HepG2 (cell line): ENCODE results near the gene IFNL2. TPM values are rescaled to one million over a fixed set of nuclear protein-coding genes. Genes with fewer than 3 reads are reported as not detected.

Experiments
- ATAC-seq: fragments of 200-7000 bp; cut with Tn5 transposase; 3 replicates; pipeline ENCODE4 v1.9.1; 2020; ENCODE audit warnings: mild to moderate bottlenecking, moderate library complexity
- BruUV-seq: library from RNA; stranded (reverse); fragments of 400-500 nt; replicated peaks from 2 replicates; lab custom pipeline; 2021; lab: Mats Ljungman, UMichigan
- CTCF ChIA-PET: fragments of 300-600 bp; formaldehyde crosslinking; extraction: SDS; loops from one replicate; lab custom pipeline; 2021; ENCODE audit warnings: low total read pairs, inconsistent platforms, low intra/inter-chr PET ratio; lab: Yijun Ruan, JAX
- POLR2A ChIA-PET: fragments of 350-600 bp; sonication (Branson Sonifier 250); formaldehyde crosslinking; loops from one replicate; lab custom pipeline; 2020; ENCODE audit warnings: antibody characterized with exemption, inconsistent platforms; lab: Yijun Ruan, JAX
- DNase-seq: peaks from one replicate; pipeline ENCODE4 v3.0.0-alpha.2; 2015; ENCODE audit warnings: low spot score
- FAIRE-seq: peaks from 3 replicates; lab custom pipeline; 2011; peaks lifted over from hg19 to GRCh38; lab: Jason Lieb, UNC
- H2AFZ ChIP-seq: one replicate; pipeline ENCODE4 v1.6.1; 2011; ENCODE audit warnings: low read length, inconsistent platforms
- H3K27ac ChIP-seq: fragments of 300-600 bp; 3 replicates; pipeline ENCODE4 v1.8.0; 2011; ENCODE audit warnings: mixed run types, mild to moderate bottlenecking, mixed read lengths, low read length, inconsistent platforms; ENCODE audit not compliant: insufficient read depth; ENCODE audit errors: extremely low read length
- H3K27me3 ChIP-seq, 2 experiments: fragments of 200-600 bp in 1 of 2; 2 replicates in 1 of 2; 3 replicates in 1 of 2; pipeline versions ENCODE4 v1.6.0 to v1.8.0; 2011; ENCODE audit warnings: low read length in 2 of 2, mild to moderate bottlenecking in 2 of 2, moderate library complexity in 2 of 2, inconsistent platforms in 1 of 2; ENCODE audit not compliant: insufficient read depth in 2 of 2, control insufficient read depth in 1 of 2
- H3K36me3 ChIP-seq, 2 experiments: fragments of 200-600 bp in 1 of 2; replicated peaks in 1 of 2; 2 replicates in 1 of 2; 3 replicates in 1 of 2; pipeline versions ENCODE4 v1.5.1 to v1.8.0; 2011; ENCODE audit warnings: low read length in 2 of 2, inconsistent platforms in 1 of 2; ENCODE audit not compliant: insufficient read depth in 2 of 2, control insufficient read depth in 1 of 2
- H3K4me1 ChIP-seq: 2 replicates; pipeline ENCODE4 v1.5.1; 2012; ENCODE audit warnings: low read length, inconsistent platforms; ENCODE audit not compliant: insufficient read depth
- H3K4me2 ChIP-seq: 2 replicates; pipeline ENCODE4 v1.6.0; 2011; ENCODE audit warnings: low read depth, low read length, inconsistent platforms
- H3K4me3 ChIP-seq, 3 experiments: fragments of 200-600 bp in 1 of 3; sonication (generic), shearing (Covaris generic) in 1 of 3; replicated peaks in 1 of 3; 2 replicates each; pipeline ENCODE4 v1.5.1; 2011 to 2016; ENCODE audit warnings: low read length in 3 of 3, inconsistent platforms in 2 of 3, low read depth in 2 of 3, mild to moderate bottlenecking in 2 of 3, control low read depth in 1 of 3, mixed read lengths in 1 of 3; ENCODE audit not compliant: insufficient read depth in 1 of 3
- H3K79me2 ChIP-seq: one replicate; pipeline ENCODE4 v1.6.1; 2011; ENCODE audit warnings: low read length, inconsistent platforms; ENCODE audit not compliant: insufficient read depth
- H3K9ac ChIP-seq: 2 replicates; pipeline ENCODE4 v1.6.0; 2011; ENCODE audit warnings: mild to moderate bottlenecking, low read depth, low read length, inconsistent platforms; ENCODE audit not compliant: insufficient read depth
- H3K9me3 ChIP-seq: 2 replicates; pipeline ENCODE4 v1.5.1; 2012; ENCODE audit warnings: mild to moderate bottlenecking, low read length
- H4K20me1 ChIP-seq: 2 replicates; pipeline ENCODE4 v1.6.0; 2011; ENCODE audit warnings: inconsistent platforms, mild to moderate bottlenecking, low read length, moderate library complexity; ENCODE audit not compliant: insufficient read depth
- FUBP1 ChIP-seq: sonication (generic); formaldehyde crosslinking; IDR thresholded peaks from 2 replicates; pipeline ENCODE4 v1.5.1; 2020; ENCODE audit warnings: missing genetic modification reagents, mild to moderate bottlenecking, borderline replicate concordance
- GTF3A ChIP-seq: sonication (generic); formaldehyde crosslinking; conservative IDR thresholded peaks from 2 replicates; pipeline ENCODE4 v1.4.0; 2020; ENCODE audit warnings: mild to moderate bottlenecking, missing genetic modification reagents
- HMGXB3 ChIP-seq: sonication (generic); formaldehyde crosslinking; IDR thresholded peaks from 2 replicates; pipeline ENCODE4 v1.4.0; 2020; ENCODE audit warnings: missing genetic modification reagents, borderline replicate concordance
- HNRNPUL1 ChIP-seq: fragments of 200-400 bp; formaldehyde crosslinking; IDR thresholded peaks from 2 replicates; pipeline ENCODE4 v1.6.1; 2017; ENCODE audit warnings: low read depth, mild to moderate bottlenecking, low read length, moderate library complexity
- LRRFIP1 ChIP-seq: sonication (generic); formaldehyde crosslinking; conservative IDR thresholded peaks from 2 replicates; pipeline ENCODE4 v1.4.0; 2020; ENCODE audit warnings: missing genetic modification reagents
- NPAS2 ChIP-seq: sonication (generic); formaldehyde crosslinking; IDR thresholded peaks from 2 replicates; pipeline ENCODE4 v1.8.0; 2022; ENCODE audit warnings: mild to moderate bottlenecking, missing genetic modification reagents, borderline replicate concordance
- RCOR2 ChIP-seq: IDR thresholded peaks from 2 replicates; pipeline ENCODE4 v1.6.1; 2016; ENCODE audit warnings: missing biosample characterization, missing genetic modification reagents
- TCF12 ChIP-seq, 2 experiments: fragments of 450-650 bp in 1 of 2; sonication (generic) in 1 of 2; formaldehyde crosslinking in 1 of 2; IDR thresholded peaks; 2 replicates each; pipeline versions ENCODE4 v1.6.1 to v1.8.0; 2017 to 2022; ENCODE audit warnings: antibody characterized with exemption in 1 of 2, mild to moderate bottlenecking in 1 of 2, missing genetic modification reagents in 1 of 2, moderate library complexity in 1 of 2
- TRAFD1 ChIP-seq: sonication (generic); formaldehyde crosslinking; IDR thresholded peaks from 2 replicates; pipeline ENCODE4 v1.5.1; 2020; ENCODE audit warnings: missing genetic modification reagents, mild to moderate bottlenecking, borderline replicate concordance
- ZNF280B ChIP-seq: sonication (generic); formaldehyde crosslinking; IDR thresholded peaks from 2 replicates; pipeline ENCODE4 v1.5.0; 2020; ENCODE audit warnings: missing genetic modification reagents, mild to moderate bottlenecking, borderline replicate concordance
- ZNF335 ChIP-seq: sonication (generic); formaldehyde crosslinking; IDR thresholded peaks from 2 replicates; pipeline ENCODE4 v1.4.0; 2020; ENCODE audit warnings: missing genetic modification reagents
- ZNF879 ChIP-seq: sonication (generic); formaldehyde crosslinking; IDR thresholded peaks from 2 replicates; pipeline ENCODE4 v1.8.1; 2023; ENCODE audit warnings: missing genetic modification reagents
- in situ Hi-C: cut with HindIII; loops from 2 replicates; pipeline ENCODE4 v1.10.0; 2017; ENCODE audit warnings: low pct_unique_long_range_greater_than_20kb; ENCODE audit not compliant: extremely low pct_ligation_motif_present
- intact Hi-C: fragments of 100-400 bp; cut with micrococcal nuclease; formaldehyde crosslinking; loops from one replicate; pipeline ENCODE4 v1.10.0; 2022; ENCODE audit not compliant: unreplicated experiment
- polyA plus RNA-seq, 8 experiments: library from polyadenylated mRNA; depleted of rRNA in 3 of 8; stranded (reverse) in 7 of 8; unstranded in 1 of 8; fragments of >200 nt; fragmentation: Illumina TruSeq in 4 of 8; extraction: Trizol in 4 of 8; gene quantifications; 2 replicates each; pipeline versions ENCODE4 v1.2.1 to v1.2.3, GENCODE V29; 2011 to 2016; ENCODE audit warnings: low read depth in 4 of 8, missing spikeins in 1 of 8, mixed read lengths in 1 of 8; ENCODE audit not compliant: insufficient read depth in 1 of 8
- total RNA-seq, 5 experiments: library from RNA; depleted of rRNA; stranded (reverse); fragments of >200 nt; fragmentation: Illumina TruSeq; extraction: Trizol; gene quantifications; 2 replicates each; pipeline ENCODE4 v1.2.3, GENCODE V29; 2016; ENCODE audit warnings: low read depth in 1 of 5

Gene IFNL2
- total and polyA plus RNA-seq, 2 of the 13 experiments (the other 11 are each of a cell fraction or from before 2014, with no cell fraction given): not detected

- no peaks in the 10 kb centered on the region for H3K79me2 ChIP-seq
- H2AFZ ChIP-seq: no peak overlapping the region
- intact Hi-C loops (no loop called here), in situ Hi-C loops (no loop called here)
- no TSS peak for BruUV-seq
- no peaks in the 10 kb centered on the region for H3K36me3 ChIP-seq
- peaks cover 29% of the 10 kb centered on the region for H3K4me1 ChIP-seq
- no peaks in the 10 kb centered on the region for H3K9me3 ChIP-seq
- no peak overlapping the region for H3K4me3 ChIP-seq
- POLR2A ChIA-PET: interaction anchor here (0.6 kb wide), 1 partner anchor 22 kb away, joined by 3 read pairs; no protein-coding TSS in a partner anchor
- no peaks in the 10 kb centered on the region for H4K20me1 ChIP-seq
- ATAC-seq: no peak
- no peak overlapping the region for H3K27ac ChIP-seq
- H3K27me3 ChIP-seq: peaks cover 0 to 4% of the 10 kb centered on the region in 2 experiments; a peak in 2 of 5 replicates
- no peak for DNase-seq
- H3K4me2 ChIP-seq: no peak overlapping the region
- CTCF ChIA-PET: no interaction called here
- no peak for FAIRE-seq
- no peak overlapping the region for H3K9ac ChIP-seq
- TF ChIP-seq LRRFIP1 (CRISPR knock-in tag): no peak
- no peak for TF ChIP-seq TCF12 (IDR thresholded peaks at IDR 0.05)
- TF ChIP-seq TCF12 (CRISPR knock-in tag; IDR thresholded peaks at IDR 0.05): no peak
- no peak for TF ChIP-seq ZNF280B
- TF ChIP-seq RCOR2: no peak
- TF ChIP-seq HMGXB3 (CRISPR knock-in tag): no peak
- no peak for TF ChIP-seq GTF3A (CRISPR knock-in tag)
- no peak for TF ChIP-seq FUBP1
- no peak for TF ChIP-seq TRAFD1 (CRISPR knock-in tag)
- no peak for TF ChIP-seq NPAS2 (CRISPR knock-in tag)
- no peak for TF ChIP-seq ZNF335 (CRISPR knock-in tag)
- no peak for TF ChIP-seq HNRNPUL1
- no peak for TF ChIP-seq ZNF879 (CRISPR knock-in tag)
Measured at GRCh38 chr19:39304185-39304513, 36.0 kb downstream of the IFNL2 start.
